Smooth muscle cell of bladder (primary cell): Measurements from ENCODE around the gene PLCXD1. TPM values are rescaled to one million over a fixed set of nuclear protein-coding genes. Genes with fewer than 3 reads are reported as not detected.

Experiments used
- total RNA-seq: library from RNA; depleted of rRNA; stranded (reverse); fragments of >200 nt; gene quantifications from 2 replicates; pipeline ENCODE4 v1.2.3, GENCODE V29; 2014

Gene PLCXD1
- total RNA-seq, result 2.6 and 3.8 TPM in 2 replicates

GRCh38 chrX:281166-281999, at the start of gene PLCXD1:
Gene PLCXD1, plus strand, starts transcription at chrX:281381. Its CDS starts 2,807 bp downstream, at chrX:284188.

GRCh38 chrX:318739-319578, 37.8 kb downstream of the PLCXD1 start, which contains the start of gene GTPBP6:
Gene GTPBP6, minus strand, starts transcription at chrX:318796. Its CDS starts 9 bp downstream, at chrX:318787.

Other genes with a start within 250 kb of the PLCXD1 start
- gene GTPBP6, start 37.4 kb downstream of the PLCXD1 start, total RNA-seq, result 32.0 and 32.4 TPM in 2 replicates
- gene PPP2R3B, start 105.5 kb downstream of the PLCXD1 start, total RNA-seq, result 9.8 and 10.1 TPM in 2 replicates